ENCODE data around the gene DLGAP1.
"Not testable (repeated sequence)": the region's sequence is repeated elsewhere in the genome, so short reads cannot be mapped to it uniquely, and the experiment has no call there.

GRCh38 chr18:3694030-3694778, 760.9 kb downstream of the DLGAP1 start:
- TF ChIP-seq CTCF (IDR thresholded peaks at IDR 0.05 in 2 of 3, conservative IDR thresholded peaks at IDR 0.05 in 1 of 3; ENCODE audit: borderline replicate concordance in 1 of 3, insufficient read depth in 1 of 3, low read depth in 2 of 3, low read length in 2 of 3); JUND (IDR thresholded peaks at IDR 0.05); EZH2 (IDR thresholded peaks at IDR 0.05); EZH2phosphoT487 (IDR thresholded peaks at IDR 0.05; ENCODE audit: borderline replicate concordance); POLR2A (IDR thresholded peaks at IDR 0.05; ENCODE audit: borderline replicate concordance, extremely low read depth, insufficient read depth, insufficient read length); REST (IDR thresholded peaks at IDR 0.05; ENCODE audit: low read depth): not testable (repeated sequence)

Data from HCT116 (cell line).